Smooth muscle cell of the coronary artery (primary cell): Measurements from ENCODE around the gene POLE3. TPM values are rescaled to one million over a fixed set of nuclear protein-coding genes. Genes with fewer than 3 reads are reported as not detected.

ENCODE experiments used
- total RNA-seq: library from RNA; depleted of rRNA; stranded (reverse); fragments of >200 nt; gene quantifications from 2 replicates; pipeline ENCODE4 v1.2.3, GENCODE V29; 2014; ENCODE audit warnings: low replicate concordance

Gene POLE3, protein sequence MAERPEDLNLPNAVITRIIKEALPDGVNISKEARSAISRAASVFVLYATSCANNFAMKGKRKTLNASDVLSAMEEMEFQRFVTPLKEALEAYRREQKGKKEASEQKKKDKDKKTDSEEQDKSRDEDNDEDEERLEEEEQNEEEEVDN
- total RNA-seq, result 22.7 and 36.2 TPM in 2 replicates

DNA sequence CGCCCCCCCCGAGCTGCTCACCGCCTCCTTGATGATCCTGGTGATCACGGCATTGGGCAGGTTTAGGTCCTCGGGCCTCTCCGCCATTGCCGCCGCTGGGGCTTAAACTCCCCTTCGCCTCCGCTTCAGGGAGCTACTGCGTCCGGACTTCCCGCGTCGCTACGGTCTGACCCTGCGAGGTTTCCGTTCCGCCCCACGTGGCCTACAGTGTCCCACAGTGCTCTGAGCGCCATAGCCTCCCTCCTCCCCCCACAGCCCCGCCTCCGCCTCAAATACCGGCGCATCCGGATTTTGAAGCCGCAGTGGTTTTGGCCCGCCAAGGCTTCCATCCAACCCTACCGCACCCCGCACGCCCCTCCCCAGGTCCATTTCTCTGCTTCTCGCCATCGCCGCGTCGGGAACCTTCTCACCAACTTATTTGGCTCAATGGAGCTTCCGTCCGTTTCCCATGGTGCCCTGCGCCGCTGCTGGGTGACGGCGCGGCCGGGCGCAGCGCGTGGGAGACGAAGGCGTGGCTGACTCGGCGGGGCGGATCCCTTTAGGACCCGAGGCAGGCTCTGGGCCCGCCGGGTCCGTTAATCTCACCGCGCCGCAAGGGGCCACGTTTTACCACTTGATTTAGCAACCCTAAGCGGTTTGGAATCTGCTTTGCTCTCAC is at the start of gene POLE3, which contains the start of gene C9orf43:
POLE3 (minus strand) TSS at position 469 of the 658 bp plus-strand sequence; CDS start at position 87, 382 bp downstream.
C9orf43 (plus strand) TSS at position 541 of the 658 bp plus-strand sequence. CDS start 2,747 bp downstream, outside the sequence.

DNA sequence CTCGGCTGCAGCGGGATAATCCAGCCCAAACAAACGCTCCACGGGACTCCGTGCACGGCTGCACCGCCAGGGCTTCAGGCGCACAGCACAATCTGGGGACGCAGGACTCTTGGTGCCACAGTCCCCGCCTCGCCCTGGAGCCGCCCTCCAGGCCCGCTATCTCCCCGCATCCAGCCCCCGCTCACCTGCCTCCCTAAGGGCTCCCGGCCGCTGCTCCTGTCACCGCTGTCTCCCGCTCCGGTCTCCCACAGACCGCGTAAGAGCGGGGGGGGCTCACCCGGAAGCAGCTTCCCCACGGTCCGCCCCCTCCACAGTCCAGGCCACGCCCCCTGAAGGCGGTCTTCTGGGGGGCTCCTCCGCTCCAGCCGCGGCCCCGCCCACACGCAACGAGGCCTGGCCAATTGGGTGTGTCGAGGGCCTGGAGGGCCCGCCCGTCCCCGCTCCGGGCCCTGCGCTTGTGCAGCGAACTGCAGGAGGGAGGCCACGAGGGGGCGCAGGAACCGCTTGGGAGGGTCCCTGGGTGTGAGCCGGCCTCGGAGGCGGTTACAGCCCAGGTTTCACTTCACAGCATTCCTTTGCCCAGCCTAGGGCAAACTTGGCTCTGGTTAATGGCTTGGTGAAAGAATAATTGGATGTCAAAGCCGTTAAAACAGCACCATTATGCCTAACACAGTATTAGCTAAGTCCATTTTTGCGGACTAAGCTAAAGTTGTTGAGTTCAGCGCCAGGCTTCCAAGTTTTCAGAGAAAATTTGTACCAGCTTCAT is 9.3 kb downstream of the POLE3 start, which contains the start of gene ALAD:
ALAD (minus strand) TSS at position 258 of the 766 bp plus-strand sequence. CDS start 7,725 bp downstream, outside the sequence.

DNA sequence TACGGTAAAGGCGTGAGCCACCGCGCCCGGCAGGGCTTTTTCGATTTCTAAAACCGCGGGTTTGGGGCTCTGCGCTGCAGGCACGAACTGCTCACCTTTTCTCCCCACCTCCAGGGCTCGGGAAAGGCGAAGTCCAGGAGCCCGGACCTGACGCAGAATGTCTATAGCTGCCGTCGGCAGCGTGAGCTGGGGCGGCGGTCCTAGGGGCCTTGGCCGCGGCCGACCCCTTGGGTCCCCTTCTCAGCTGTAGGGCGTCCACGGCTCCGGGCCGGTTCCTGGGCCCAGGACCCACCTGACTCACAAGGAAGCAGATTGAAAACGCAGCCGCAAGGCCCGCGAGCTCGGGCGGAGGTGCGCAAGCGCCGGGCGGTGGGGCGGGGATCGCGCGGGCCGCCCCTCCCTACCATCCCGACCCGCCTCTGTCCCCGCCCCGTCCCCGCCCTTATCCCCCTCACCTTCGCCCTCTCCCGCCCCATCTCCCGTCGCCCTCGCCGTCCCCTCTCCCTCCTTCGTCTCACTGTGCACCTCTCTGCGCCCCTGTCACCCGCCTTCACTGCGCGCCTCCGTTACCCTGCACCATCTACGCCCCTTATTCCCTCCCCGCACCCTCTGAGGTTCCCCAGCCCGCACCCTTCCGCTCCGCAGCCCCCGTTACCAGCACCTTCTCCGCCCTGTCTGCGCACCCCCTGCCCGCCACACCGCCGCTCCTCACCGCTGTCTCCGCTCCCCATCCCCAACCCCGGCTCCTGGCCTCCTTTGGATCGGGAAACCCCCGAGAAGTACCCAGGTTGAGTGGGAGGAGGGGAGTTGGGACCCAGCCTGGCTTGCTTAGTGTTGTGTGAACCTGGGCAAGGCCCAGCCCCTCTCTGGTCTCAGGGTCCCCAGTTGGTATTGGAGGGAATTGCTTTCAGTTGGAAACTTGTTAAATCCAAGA is 33.6 kb downstream of the POLE3 start, which contains the start of gene HDHD3:
HDHD3 (minus strand) TSS at position 353 of the 934 bp plus-strand sequence. CDS start 2,632 bp downstream, outside the sequence.

Other genes starting within 250 kb of the POLE3 start
- gene FKBP15, start 189.4 kb downstream of the POLE3 start, total RNA-seq, result 11.5 and 14.8 TPM in 2 replicates
- 14.5 and 21.0 TPM in 2 replicates for gene SLC31A1, start 189.1 kb downstream of the POLE3 start, total RNA-seq
- gene CDC26, start 135.1 kb downstream of the POLE3 start, total RNA-seq, result 41.2 and 54.1 TPM in 2 replicates
- 18.1 and 22.4 TPM in 2 replicates for gene PRPF4, start 135.0 kb downstream of the POLE3 start, total RNA-seq
- gene RNF183, start 107.3 kb downstream of the POLE3 start, total RNA-seq, result not detected in 2 replicates
- gene WDR31, start 70.4 kb downstream of the POLE3 start, total RNA-seq, result 0.83 and 5.3 TPM in 2 replicates
- not detected in 2 replicates for gene BSPRY, start 61.1 kb downstream of the POLE3 start, total RNA-seq
- gene HDHD3, start 33.7 kb downstream of the POLE3 start, total RNA-seq, result 5.0 and 6.2 TPM in 2 replicates
- gene ALAD, start 9.4 kb downstream of the POLE3 start, total RNA-seq, result 25.9 and 32.2 TPM in 2 replicates
- 0.12 and 0.15 TPM in 2 replicates for gene C9orf43, start 72 bp upstream of the POLE3 start, total RNA-seq
- gene RGS3, start 53.1 kb upstream of the POLE3 start, total RNA-seq, result 41.8 and 258 TPM in 2 replicates